ENCODE measurements around the gene MRAP2.

The MRAP2 gene

DNA sequence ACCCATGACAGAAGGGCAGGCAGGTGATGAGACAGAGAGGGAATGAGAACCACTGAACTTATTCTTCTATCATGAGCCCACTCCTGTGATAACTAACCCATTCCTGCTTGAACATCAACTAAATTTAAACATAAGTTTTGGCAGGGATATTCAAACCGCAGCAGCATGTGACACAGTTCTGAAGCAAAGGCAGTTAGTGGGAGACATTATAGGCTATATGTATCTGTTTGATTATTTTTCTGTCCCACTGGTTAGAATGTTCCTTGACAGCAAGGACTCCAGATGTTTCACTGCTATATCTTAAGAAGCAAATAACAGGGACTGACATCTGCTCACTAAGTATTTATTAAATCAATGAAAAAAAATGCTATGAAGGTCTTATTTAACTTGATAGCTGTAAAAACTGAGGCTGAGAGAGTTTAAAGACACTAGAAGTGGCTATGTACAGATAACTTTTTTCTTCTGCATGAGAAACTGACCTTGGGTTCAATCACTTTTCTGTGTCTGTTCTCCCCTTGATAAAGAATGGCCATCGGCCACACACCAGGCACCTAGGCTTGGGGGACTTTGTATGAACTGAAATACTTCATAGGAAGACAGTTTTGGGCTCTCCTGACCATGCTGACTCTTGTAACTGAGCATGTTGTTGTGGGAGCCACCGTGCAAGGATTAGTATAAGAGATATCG is 102.9 kb downstream of the MRAP2 start:
- no peak for DNase-seq

DNA sequence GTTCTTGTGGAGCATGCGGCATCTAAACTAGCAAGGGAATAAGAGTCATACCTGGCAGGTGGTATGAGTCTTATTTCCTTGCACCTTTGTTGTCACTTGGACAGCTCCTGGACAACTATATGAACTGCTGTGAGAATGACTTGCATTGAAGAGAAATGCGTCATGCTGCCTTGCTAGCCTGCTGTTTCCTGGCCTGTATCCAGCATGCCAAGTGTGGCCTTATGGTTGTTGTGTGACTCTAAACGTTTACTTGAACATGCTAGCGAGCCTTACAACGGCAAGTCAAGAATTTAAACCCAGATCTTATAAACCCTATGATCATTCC is 103.4 kb downstream of the MRAP2 start:
- no peak for DNase-seq

DNA sequence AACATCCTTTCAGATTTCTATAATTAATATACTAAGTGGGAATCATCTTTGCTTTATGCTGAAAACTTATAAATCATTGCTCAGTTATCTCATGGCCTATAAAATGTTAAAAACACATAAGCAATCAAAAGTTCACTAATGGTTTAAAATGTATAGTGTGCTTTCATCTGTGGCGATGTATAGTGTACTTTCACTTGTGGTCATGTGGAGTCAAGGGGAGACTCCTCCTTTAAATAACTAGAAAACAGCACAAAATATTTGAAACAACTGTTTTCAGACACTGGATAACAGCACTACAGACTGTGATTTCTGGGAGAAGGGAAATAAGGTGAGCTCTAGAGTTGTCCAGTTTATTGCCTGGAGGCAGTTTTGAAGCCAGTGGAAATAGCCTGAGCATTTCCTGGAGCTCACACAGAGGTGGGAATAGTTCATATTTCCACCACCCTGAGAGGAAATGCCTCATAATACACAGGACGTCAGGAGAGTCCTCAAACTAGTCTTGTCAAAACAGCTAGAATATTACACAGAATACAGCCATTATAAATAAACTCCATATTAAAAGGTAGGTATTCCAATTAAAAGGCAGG is 104.5 kb downstream of the MRAP2 start:
- DNase-seq, result no peak

DNA sequence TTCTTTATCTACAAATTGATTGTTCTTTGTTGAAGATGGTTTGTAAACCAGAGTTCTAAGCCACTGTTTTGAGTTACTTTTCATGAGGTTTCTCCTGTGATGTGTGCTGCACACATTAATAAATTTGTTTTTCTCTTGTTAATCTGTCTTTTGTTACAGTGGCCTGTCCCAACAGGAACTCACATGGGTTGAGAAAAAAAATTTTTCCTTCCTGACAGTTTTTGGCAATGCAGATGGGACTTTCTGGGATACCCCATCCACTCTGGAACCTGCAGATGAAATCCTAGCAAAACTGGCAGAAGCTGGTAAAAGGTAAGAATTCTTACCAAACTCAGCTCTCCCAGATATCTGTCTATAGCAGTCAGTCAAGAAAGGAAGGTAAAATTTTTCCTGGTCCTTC is 105.7 kb downstream of the MRAP2 start:
- no peak for DNase-seq

Data from cerebellar nuclear complex (tissue), 1 donor.